DMS 273 (cell line): ENCODE data around the gene CEP72.
"Not testable (repeated sequence)": the region's sequence is repeated elsewhere in the genome, so short reads cannot be mapped to it uniquely, and the experiment has no call there.

Source experiments
- DNase-seq: peaks from one replicate; lab custom pipeline; 2025; ENCODE audit not compliant: unreplicated experiment; lab: John Stamatoyannopoulos, UW

The CEP72 gene

GRCh38 chr5:597871-598563 is 14.1 kb upstream of the CEP72 start:
- DNase-seq: no peak

- DNase-seq: no peak
These were observed 13.6 kb upstream of the CEP72 start for GRCh38 chr5:598564-598890.

GRCh38 chr5:600886-601541 is 11.1 kb upstream of the CEP72 start:
- no peak for DNase-seq

GRCh38 chr5:601771-602465 is 10.2 kb upstream of the CEP72 start:
- DNase-seq: no peak

GRCh38 chr5:602466-603035 is 9.6 kb upstream of the CEP72 start:
- DNase-seq: no peak

GRCh38 chr5:603081-603998 is 8.8 kb upstream of the CEP72 start:
- DNase-seq: no peak

GRCh38 chr5:604391-604831 is 7.7 kb upstream of the CEP72 start:
- no peak for DNase-seq

- DNase-seq: not testable (repeated sequence)
These were observed 7.0 kb upstream of the CEP72 start for GRCh38 chr5:605090-605489.

- no peak for DNase-seq
These were observed 6.1 kb upstream of the CEP72 start for GRCh38 chr5:606061-606460.

GRCh38 chr5:606526-607399 is 5.4 kb upstream of the CEP72 start:
- DNase-seq: no peak

- DNase-seq: no peak
These were observed 4.4 kb upstream of the CEP72 start for GRCh38 chr5:607541-608428.

- DNase-seq: no peak
These were observed 3.4 kb upstream of the CEP72 start for GRCh38 chr5:608429-609370.

GRCh38 chr5:609506-609905 is 2.6 kb upstream of the CEP72 start:
- DNase-seq: no peak

- no peak for DNase-seq
These were observed 2.0 kb upstream of the CEP72 start for GRCh38 chr5:610011-610743.

GRCh38 chr5:610744-611730 is 1.1 kb upstream of the CEP72 start:
- DNase-seq: no peak
